Tibial nerve (tissue), 3 donors: ENCODE measurements around the gene SYNPO2L.

Source experiments
- CTCF ChIP-seq, 5 experiments: fragments of 200-600 bp in 3 of 5; fragments of 450-650 bp in 2 of 5; sonication (generic) in 3 of 5; IDR thresholded peaks; one replicate each; pipeline ENCODE4 v1.5.1; 2016 to 2019; ENCODE audit warnings: antibody characterized with exemption in 5 of 5, mild to moderate bottlenecking in 3 of 5, moderate library complexity in 2 of 5
- POLR2A ChIP-seq, 2 donors: fragments of 450-650 bp; IDR thresholded peaks; one replicate each; pipeline ENCODE4 v1.6.1; 2017; ENCODE audit warnings: antibody characterized with exemption in 2 of 2, mild to moderate bottlenecking in 2 of 2, moderate library complexity in 2 of 2

- no peak for TF ChIP-seq CTCF (IDR thresholded peaks at IDR 0.05)
- no peak for TF ChIP-seq POLR2A (IDR thresholded peaks at IDR 0.05)
Measured at GRCh38 chr10:73653195-73653594, 2.6 kb downstream of the SYNPO2L start.
